Measurements from ENCODE around the gene CEMIP. TPM values are rescaled to one million over a fixed set of nuclear protein-coding genes. Genes with fewer than 3 reads are reported as not detected.

CEMIP gene
- total RNA-seq, 4 donors from 2014 or later = 3.4 to 9.7 (median 4.9) TPM

GRCh38 chr15:80936288-80937078, 157.3 kb downstream of the CEMIP start:
- intact Hi-C loops (cut with DNase I; ENCODE audit: low total_unique reads) = no loop called here
- no peak for TF ChIP-seq POLR2A (IDR thresholded peaks at IDR 0.05)
- TF ChIP-seq, protein P1, sequence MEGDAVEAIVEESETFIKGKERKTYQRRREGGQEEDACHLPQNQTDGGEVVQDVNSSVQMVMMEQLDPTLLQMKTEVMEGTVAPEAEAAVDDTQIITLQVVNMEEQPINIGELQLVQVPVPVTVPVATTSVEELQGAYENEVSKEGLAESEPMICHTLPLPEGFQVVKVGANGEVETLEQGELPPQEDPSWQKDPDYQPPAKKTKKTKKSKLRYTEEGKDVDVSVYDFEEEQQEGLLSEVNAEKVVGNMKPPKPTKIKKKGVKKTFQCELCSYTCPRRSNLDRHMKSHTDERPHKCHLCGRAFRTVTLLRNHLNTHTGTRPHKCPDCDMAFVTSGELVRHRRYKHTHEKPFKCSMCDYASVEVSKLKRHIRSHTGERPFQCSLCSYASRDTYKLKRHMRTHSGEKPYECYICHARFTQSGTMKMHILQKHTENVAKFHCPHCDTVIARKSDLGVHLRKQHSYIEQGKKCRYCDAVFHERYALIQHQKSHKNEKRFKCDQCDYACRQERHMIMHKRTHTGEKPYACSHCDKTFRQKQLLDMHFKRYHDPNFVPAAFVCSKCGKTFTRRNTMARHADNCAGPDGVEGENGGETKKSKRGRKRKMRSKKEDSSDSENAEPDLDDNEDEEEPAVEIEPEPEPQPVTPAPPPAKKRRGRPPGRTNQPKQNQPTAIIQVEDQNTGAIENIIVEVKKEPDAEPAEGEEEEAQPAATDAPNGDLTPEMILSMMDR (IDR thresholded peaks at IDR 0.05) = no peak
- H3K4me3 ChIP-seq (ENCODE audit: low read depth, poor library complexity, severe bottlenecking) = no peak overlapping the region
- no peak for DNase-seq (ENCODE audit: low spot score in 2 of 2)
- WGBS, 2 donors = 90 to 93% methylated on average over 16 of the region's 16 CpGs

GRCh38 chr15:80937718-80938117, 158.5 kb downstream of the CEMIP start:
- no peak overlapping the region for H3K4me3 ChIP-seq (ENCODE audit: low read depth, poor library complexity, severe bottlenecking)
- WGBS, 2 donors = 97 to 98% methylated on average over 12 of the region's 12 CpGs
- TF ChIP-seq POLR2A (IDR thresholded peaks at IDR 0.05) = no peak
- TF ChIP-seq, protein P1 (IDR thresholded peaks at IDR 0.05) = no peak
- no peak for DNase-seq (ENCODE audit: low spot score in 2 of 2)
- intact Hi-C loops (cut with DNase I; ENCODE audit: low total_unique reads) = no loop called here

- intact Hi-C loops (cut with DNase I; ENCODE audit: low total_unique reads) = no loop called here
- 91 to 98% methylated on average over 3 of the region's 3 CpGs for WGBS, 2 donors
- no peak overlapping the region for H3K4me3 ChIP-seq (ENCODE audit: low read depth, poor library complexity, severe bottlenecking)
- no peak for TF ChIP-seq POLR2A (IDR thresholded peaks at IDR 0.05)
- TF ChIP-seq, protein P1 (IDR thresholded peaks at IDR 0.05) = no peak
- peak in 1 of 2 donors; percentile 13 for DNase-seq (ENCODE audit: low spot score in 2 of 2)
Observed at GRCh38 chr15:80939216-80939615, 160.0 kb downstream of the CEMIP start.

DNA sequence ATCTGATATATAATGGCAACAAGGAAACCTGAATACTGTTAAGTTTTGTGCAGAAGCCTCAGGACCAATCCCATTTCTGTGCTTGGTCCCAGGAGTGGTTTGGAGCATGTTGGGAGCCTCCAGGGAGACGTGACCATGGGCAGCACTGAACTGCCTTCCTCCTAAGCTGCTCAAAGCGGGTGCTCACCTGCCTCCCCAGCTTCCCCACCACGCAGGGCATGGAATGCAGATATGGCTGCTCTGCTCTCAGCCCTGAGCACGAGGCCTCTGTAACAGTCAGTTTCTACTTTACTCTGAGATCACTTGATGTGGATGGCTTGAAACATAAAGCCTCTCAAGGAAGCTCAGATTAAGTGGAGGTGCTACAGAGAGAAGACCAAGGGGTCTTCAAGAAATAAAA, 161.2 kb downstream of the CEMIP start:
- TF ChIP-seq POLR2A (IDR thresholded peaks at IDR 0.05) = no peak
- TF ChIP-seq, protein P1 (IDR thresholded peaks at IDR 0.05) = no peak
- intact Hi-C loops (cut with DNase I; ENCODE audit: low total_unique reads) = no loop called here
- no peak overlapping the region for H3K4me3 ChIP-seq (ENCODE audit: low read depth, poor library complexity, severe bottlenecking)
- DNase-seq (ENCODE audit: low spot score in 2 of 2) = peak in 1 of 2 donors; percentile 69
- 83 to 87% methylated on average over 2 to 4 of the region's 4 CpGs for WGBS, 2 donors

DNA sequence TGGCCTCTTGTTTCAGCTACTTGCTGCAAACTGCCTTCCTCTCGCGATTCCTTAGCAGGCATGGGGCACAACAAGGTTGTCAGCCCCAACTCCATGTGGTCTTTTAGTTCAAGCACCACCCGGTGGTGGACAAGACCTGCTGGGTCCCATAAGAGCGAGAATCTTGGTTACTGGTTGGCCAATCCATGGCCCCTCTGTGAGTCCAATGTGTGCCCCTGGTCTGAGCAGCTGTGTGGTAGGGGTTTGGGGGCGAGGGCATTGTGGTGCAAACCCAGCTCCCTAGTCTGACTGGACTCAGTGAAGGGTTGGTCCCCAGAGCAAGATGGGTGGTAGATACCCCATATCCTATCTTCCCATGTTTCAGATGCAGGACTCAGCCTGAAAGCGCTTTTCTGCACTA, 161.7 kb downstream of the CEMIP start:
- no peak overlapping the region for H3K4me3 ChIP-seq (ENCODE audit: low read depth, poor library complexity, severe bottlenecking)
- peak in 1 of 2 donors; percentile 70 for DNase-seq (ENCODE audit: low spot score in 2 of 2)
- TF ChIP-seq POLR2A (IDR thresholded peaks at IDR 0.05) = no peak
- TF ChIP-seq, protein P1 (IDR thresholded peaks at IDR 0.05) = no peak
- intact Hi-C loops (cut with DNase I; ENCODE audit: low total_unique reads) = no loop called here
- 95 to 98% methylated on average over 6 of the region's 6 CpGs for WGBS, 2 donors

Measured in lower leg skin (tissue), 4 donors.